Panc1 (cell line): ENCODE data around the gene CXCR6. TPM values are rescaled to one million over a fixed set of nuclear protein-coding genes. Genes with fewer than 3 reads are reported as not detected.

Source experiments
- ATAC-seq: fragments of 200-7000 bp; cut with Tn5 transposase; 2 replicates; pipeline ENCODE4 v1.9.1; 2020; ENCODE audit warnings: mild to moderate bottlenecking, moderate library complexity
- BruUV-seq: library from RNA; stranded (reverse); fragments of 400-500 nt; replicated peaks from 2 replicates; lab custom pipeline; 2021; lab: Mats Ljungman, UMichigan
- CTCF ChIA-PET: fragments of 300-600 bp; sonication (Branson Sonifier 250); formaldehyde crosslinking; loops from one replicate; lab custom pipeline; 2022; ENCODE audit warnings: antibody characterized with exemption; lab: Charles Lee
- POLR2A ChIA-PET: fragments of 300-600 bp; sonication (Branson Sonifier 250); formaldehyde crosslinking; loops from one replicate; lab custom pipeline; 2022; ENCODE audit warnings: antibody characterized with exemption; lab: Charles Lee
- DNase-seq: peaks from one replicate; pipeline ENCODE4 v3.0.0-alpha.2; 2010; ENCODE audit warnings: low read depth, low spot score
- H3K27ac ChIP-seq: 2 replicates; pipeline ENCODE4 v1.5.1; 2011; ENCODE audit warnings: mild to moderate bottlenecking, low read length, inconsistent platforms
- H3K27me3 ChIP-seq: fragments of 200-500 bp; sonication (Bioruptor generic); 2 replicates; pipeline ENCODE4 v1.6.0; 2014; ENCODE audit warnings: low read length, inconsistent platforms; ENCODE audit not compliant: control insufficient read depth, insufficient read depth
- H3K36me3 ChIP-seq: fragments of 200-500 bp; sonication (Bioruptor generic); 2 replicates; pipeline ENCODE4 v1.5.1; 2014; ENCODE audit warnings: inconsistent platforms, mild to moderate bottlenecking, low read length, moderate library complexity; ENCODE audit not compliant: control insufficient read depth, insufficient read depth
- H3K4me1 ChIP-seq: 2 replicates; pipeline ENCODE4 v1.5.1; 2011; ENCODE audit warnings: inconsistent platforms, mild to moderate bottlenecking, low read length, moderate library complexity; ENCODE audit not compliant: control insufficient read depth, insufficient read depth
- H3K4me3 ChIP-seq, 2 experiments: 2 replicates each; pipeline ENCODE4 v1.5.1; 2011 to 2012; ENCODE audit warnings: low read depth in 2 of 2, low read length in 2 of 2, mild to moderate bottlenecking in 2 of 2, inconsistent platforms in 1 of 2, moderate library complexity in 1 of 2
- H3K9me3 ChIP-seq: fragments of 200-500 bp; sonication (Bioruptor generic); 2 replicates; pipeline ENCODE4 v1.5.1; 2014; ENCODE audit warnings: low read depth, mild to moderate bottlenecking, inconsistent platforms, low read length, moderate library complexity; ENCODE audit not compliant: control insufficient read depth, insufficient read depth
- CTCF ChIP-seq: fragments of 450-650 bp; IDR thresholded peaks from 2 replicates; pipeline ENCODE4 v1.5.1; 2017; ENCODE audit warnings: mild to moderate bottlenecking
- POLR2AphosphoS5 ChIP-seq: IDR thresholded peaks from 2 replicates; pipeline ENCODE4 v1.6.1; 2012; ENCODE audit warnings: mild to moderate bottlenecking, low read depth, low read length, moderate library complexity
- REST ChIP-seq, 2 experiments: IDR thresholded peaks; 2 replicates each; pipeline ENCODE4 v1.6.1; 2011 to 2012; ENCODE audit warnings: low read depth in 2 of 2, control low read depth in 1 of 2, low read length in 1 of 2, mild to moderate bottlenecking in 1 of 2, moderate library complexity in 1 of 2; ENCODE audit not compliant: insufficient read depth in 1 of 2
- SIN3A ChIP-seq: IDR thresholded peaks from 2 replicates; pipeline ENCODE4 v1.6.1; 2012; ENCODE audit warnings: low read depth, mild to moderate bottlenecking, low read length, moderate library complexity, borderline replicate concordance; ENCODE audit not compliant: insufficient read depth
- TCF7L2 ChIP-seq: IDR thresholded peaks from 2 replicates; pipeline ENCODE4 v1.6.1; 2011; ENCODE audit warnings: mild to moderate bottlenecking, low read depth, low read length, inconsistent platforms
- in situ Hi-C: cut with HindIII; loops from 2 replicates; pipeline ENCODE4 v1.10.0; 2016; ENCODE audit warnings: low sequenced_read_pairs, low pct_unique_long_range_greater_than_20kb
- intact Hi-C: fragments of 100-400 bp; cut with micrococcal nuclease; formaldehyde crosslinking; loops from one replicate; pipeline ENCODE4 v1.10.0; 2022; ENCODE audit not compliant: unreplicated experiment
- total RNA-seq: library from RNA; stranded (reverse); gene quantifications from one replicate; pipeline ENCODE4 v1.2.1, GENCODE V29; 2021; ENCODE audit not compliant: unreplicated experiment

Gene CXCR6
- total RNA-seq, 1 experiment from 2014 or later: not detected

- no TSS peak for BruUV-seq
- no peak for DNase-seq
- Histone ChIP-seq H3K4me1 (no peaks in the 10 kb centered on the region), H3K9me3 (no peaks in the 10 kb centered on the region), H3K4me3 (no peak overlapping the region), H3K36me3 (no peaks in the 10 kb centered on the region; the same call in 1 of the 2 replicates), H3K27ac (no peak overlapping the region), H3K27me3 (no peaks in the 10 kb centered on the region)
- ATAC-seq: no peak
- TF ChIP-seq REST (IDR thresholded peaks at IDR 0.05; ENCODE audit: insufficient read depth in 1 of 2, low read depth in 2 of 2, low read length in 1 of 2) (no peak), TCF7L2 (no peak), POLR2AphosphoS5 (no peak), SIN3A (no peak), CTCF (no peak)
- intact Hi-C loops (no loop called here), in situ Hi-C loops (no loop called here)
- ChIA-PET CTCF (no interaction called here), POLR2A (no interaction called here)
Observed at GRCh38 chr3:45959201-45959600, 15.9 kb downstream of the CXCR6 start.

GRCh38 chr3:45960289-45960688, 17.0 kb downstream of the CXCR6 start:
- in situ Hi-C loops: no loop called here
- Histone ChIP-seq H3K9me3 (no peaks in the 10 kb centered on the region), H3K36me3 (no peaks in the 10 kb centered on the region; the same call in 1 of the 2 replicates)

More at GRCh38 chr3:45960289-45960688, 17.0 kb downstream of the CXCR6 start:
- TF ChIP-seq REST (IDR thresholded peaks at IDR 0.05; ENCODE audit: insufficient read depth in 1 of 2, low read depth in 2 of 2, low read length in 1 of 2) (no peak), SIN3A (no peak), CTCF (no peak)
- DNase-seq (no peak), ATAC-seq (no peak)
- Histone ChIP-seq H3K27me3 (no peaks in the 10 kb centered on the region), H3K4me1 (no peaks in the 10 kb centered on the region), H3K4me3 (no peak overlapping the region), H3K27ac (no peak overlapping the region)
- CTCF ChIA-PET: no interaction called here
- intact Hi-C loops: no loop called here
- POLR2A ChIA-PET: no interaction called here
- BruUV-seq: no TSS peak
